ENCODE data around the gene GALNT2.

Gene GALNT2

GRCh38 chr1:230070321-230071208 is 3.5 kb downstream of the GALNT2 start:
- H3K4me3 ChIP-seq (ENCODE audit: low read depth, low read length), result no peak overlapping the region
- DNase-seq (ENCODE audit: low read depth), result no peak
- no peak for TF ChIP-seq CTCF (IDR thresholded peaks at IDR 0.05; ENCODE audit: control insufficient read depth, extremely low read depth, insufficient read depth)

GRCh38 chr1:230071316-230071715 is 4.3 kb downstream of the GALNT2 start:
- no peak for DNase-seq (ENCODE audit: low read depth)
- no peak for TF ChIP-seq CTCF (IDR thresholded peaks at IDR 0.05; ENCODE audit: control insufficient read depth, extremely low read depth, insufficient read depth)
- H3K4me3 ChIP-seq (ENCODE audit: low read depth, low read length), result no peak overlapping the region

- DNase-seq (ENCODE audit: low read depth), result peak; percentile 86
- no peak for TF ChIP-seq CTCF (IDR thresholded peaks at IDR 0.05; ENCODE audit: control insufficient read depth, extremely low read depth, insufficient read depth)
- no peak overlapping the region for H3K4me3 ChIP-seq (ENCODE audit: low read depth, low read length)
These were observed 5.3 kb downstream of the GALNT2 start for GRCh38 chr1:230072296-230072695.

GRCh38 chr1:230072866-230073265 is 5.8 kb downstream of the GALNT2 start:
- TF ChIP-seq CTCF (IDR thresholded peaks at IDR 0.05; ENCODE audit: control insufficient read depth, extremely low read depth, insufficient read depth), result no peak
- H3K4me3 ChIP-seq (ENCODE audit: low read depth, low read length), result no peak overlapping the region
- no peak for DNase-seq (ENCODE audit: low read depth)

GRCh38 chr1:230073371-230074035 is 6.5 kb downstream of the GALNT2 start:
- H3K4me3 ChIP-seq (ENCODE audit: low read depth, low read length), result no peak overlapping the region
- TF ChIP-seq CTCF (IDR thresholded peaks at IDR 0.05; ENCODE audit: control insufficient read depth, extremely low read depth, insufficient read depth), result no peak
- no peak for DNase-seq (ENCODE audit: low read depth)

- no peak overlapping the region for H3K4me3 ChIP-seq (ENCODE audit: low read depth, low read length)
- TF ChIP-seq CTCF (IDR thresholded peaks at IDR 0.05; ENCODE audit: control insufficient read depth, extremely low read depth, insufficient read depth), result no peak
- DNase-seq (ENCODE audit: low read depth), result no peak
These were observed 7.2 kb downstream of the GALNT2 start for GRCh38 chr1:230074270-230074669.
